Measurements from ENCODE around the gene BCAP31.
"Not testable (repeated sequence)": the region's sequence is repeated elsewhere in the genome, so short reads cannot be mapped to it uniquely, and the experiment has no call there.

GRCh38 chrX:153691032-153691827 lies 33.0 kb downstream of the BCAP31 start:
- not testable (repeated sequence) for TF ChIP-seq POLR2AphosphoS5, CTCF, POLR2A (IDR thresholded peaks at IDR 0.05)

All from gastroesophageal sphincter (tissue), 3 donors.